Smooth muscle cell (in vitro differentiated cells): ENCODE measurements around the gene JAKMIP3. TPM values are rescaled to one million over a fixed set of nuclear protein-coding genes. Genes with fewer than 3 reads are reported as not detected.

Experiments used
- DNase-seq: peaks from one replicate; lab custom pipeline; 2025; ENCODE audit not compliant: unreplicated experiment; lab: John Stamatoyannopoulos, UW
- H2AFZ ChIP-seq: fragments of 200-600 bp; sonication (generic); 2 replicates; pipeline ENCODE4 v1.6.0; 2016; ENCODE audit warnings: antibody characterized with exemption, low read depth, mild to moderate bottlenecking
- H3F3A ChIP-seq: fragments of 200-600 bp; sonication (generic); 2 replicates; pipeline ENCODE4 v1.6.0; 2017; ENCODE audit warnings: antibody characterized with exemption, low read depth
- H3K27ac ChIP-seq: fragments of 200-600 bp; sonication (generic); 2 replicates; pipeline ENCODE4 v1.5.1; 2016; ENCODE audit warnings: low read depth, mild to moderate bottlenecking
- H3K27me3 ChIP-seq: fragments of 200-600 bp; sonication (generic); 2 replicates; pipeline ENCODE4 v1.6.1; 2016; ENCODE audit warnings: low read depth, mild to moderate bottlenecking
- H3K36me3 ChIP-seq: fragments of 200-600 bp; sonication (generic); 2 replicates; pipeline ENCODE4 v1.5.1; 2016; ENCODE audit warnings: low read depth
- H3K4me1 ChIP-seq: fragments of 200-600 bp; sonication (generic); 2 replicates; pipeline ENCODE4 v1.5.1; 2016; ENCODE audit warnings: low read depth
- H3K4me2 ChIP-seq: fragments of 200-600 bp; sonication (generic); 2 replicates; pipeline ENCODE4 v1.6.0; 2016; ENCODE audit warnings: mild to moderate bottlenecking
- H3K4me3 ChIP-seq: fragments of 200-600 bp; sonication (generic); 2 replicates; pipeline ENCODE4 v1.5.1; 2016; ENCODE audit warnings: mild to moderate bottlenecking
- H3K79me2 ChIP-seq: fragments of 200-600 bp; sonication (generic); 2 replicates; pipeline ENCODE4 v1.6.0; 2016; ENCODE audit warnings: low read depth, mild to moderate bottlenecking
- H3K9ac ChIP-seq: fragments of 200-600 bp; sonication (generic); 2 replicates; pipeline ENCODE4 v1.6.0; 2016; ENCODE audit warnings: low read depth
- H3K9me3 ChIP-seq: fragments of 200-600 bp; sonication (generic); replicated peaks from 2 replicates; pipeline ENCODE4 v1.5.1; 2016; ENCODE audit warnings: low read depth
- H4K20me1 ChIP-seq: fragments of 200-600 bp; sonication (generic); 2 replicates; pipeline ENCODE4 v1.6.0; 2016; ENCODE audit warnings: low read depth
- WGBS: methylation state at CpG from one replicate; pipeline ENCODE4 v1.1.7; 2016; ENCODE audit warnings: low lambda C conversion rate; 5-methylcytosine and 5-hydroxymethylcytosine counted together
- polyA plus RNA-seq: library from polyadenylated mRNA; unstranded; fragments of >200 nt; fragmentation: Nextera tagmentation; extraction: Ambion mirVana; gene quantifications from 2 replicates; pipeline ENCODE4 v1.2.1, GENCODE V29; 2016
- total RNA-seq: library from RNA; depleted of rRNA; stranded (reverse); fragments of >200 nt; gene quantifications from 2 replicates; pipeline ENCODE4 v1.2.3, GENCODE V29; 2014
- TF ChIP-seq, protein P1 (sequence below): fragments of 200-600 bp; sonication (generic); IDR thresholded peaks from 2 replicates; pipeline ENCODE4 v1.5.1; 2017; ENCODE audit warnings: borderline replicate concordance, mild to moderate bottlenecking, antibody characterized with exemption; ENCODE audit not compliant: insufficient read depth, poor library complexity, severe bottlenecking

The JAKMIP3 gene
- total and polyA plus RNA-seq, 2 experiments from 2014 or later = 0.09 TPM; not detected in 1

DNA sequence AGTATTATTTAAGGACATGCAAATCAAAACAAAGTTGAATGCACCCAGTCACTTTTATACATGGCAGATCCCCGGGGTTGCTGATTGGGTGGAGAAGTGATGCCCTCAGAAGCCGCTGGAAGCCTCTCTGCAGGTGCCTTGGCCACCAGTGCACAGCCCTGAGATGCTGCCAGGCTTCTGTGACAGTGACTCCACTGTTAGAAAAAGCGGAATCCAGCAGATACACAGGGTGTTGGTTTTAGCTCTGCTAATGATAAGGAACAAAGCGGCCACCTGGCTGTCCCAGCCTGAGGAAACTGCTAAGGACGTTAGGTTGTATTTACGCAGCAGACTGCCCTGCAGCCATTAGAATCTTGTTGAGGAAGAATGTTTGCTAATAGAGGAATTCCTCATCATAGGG is 47.5 kb downstream of the JAKMIP3 start:
- H3K27ac ChIP-seq = no peak overlapping the region
- no peak for DNase-seq
- no peaks in the 10 kb centered on the region for H3K79me2 ChIP-seq
- TF ChIP-seq, protein P1, sequence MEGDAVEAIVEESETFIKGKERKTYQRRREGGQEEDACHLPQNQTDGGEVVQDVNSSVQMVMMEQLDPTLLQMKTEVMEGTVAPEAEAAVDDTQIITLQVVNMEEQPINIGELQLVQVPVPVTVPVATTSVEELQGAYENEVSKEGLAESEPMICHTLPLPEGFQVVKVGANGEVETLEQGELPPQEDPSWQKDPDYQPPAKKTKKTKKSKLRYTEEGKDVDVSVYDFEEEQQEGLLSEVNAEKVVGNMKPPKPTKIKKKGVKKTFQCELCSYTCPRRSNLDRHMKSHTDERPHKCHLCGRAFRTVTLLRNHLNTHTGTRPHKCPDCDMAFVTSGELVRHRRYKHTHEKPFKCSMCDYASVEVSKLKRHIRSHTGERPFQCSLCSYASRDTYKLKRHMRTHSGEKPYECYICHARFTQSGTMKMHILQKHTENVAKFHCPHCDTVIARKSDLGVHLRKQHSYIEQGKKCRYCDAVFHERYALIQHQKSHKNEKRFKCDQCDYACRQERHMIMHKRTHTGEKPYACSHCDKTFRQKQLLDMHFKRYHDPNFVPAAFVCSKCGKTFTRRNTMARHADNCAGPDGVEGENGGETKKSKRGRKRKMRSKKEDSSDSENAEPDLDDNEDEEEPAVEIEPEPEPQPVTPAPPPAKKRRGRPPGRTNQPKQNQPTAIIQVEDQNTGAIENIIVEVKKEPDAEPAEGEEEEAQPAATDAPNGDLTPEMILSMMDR = no peak
- H3F3A ChIP-seq = no peaks in the 10 kb centered on the region
- peaks cover 7% of the 10 kb centered on the region for H3K27me3 ChIP-seq
- no peak overlapping the region for H3K9ac ChIP-seq
- WGBS = 65% methylated on average over 6 of the region's 6 CpGs
- H2AFZ ChIP-seq = no peak overlapping the region
- no peaks in the 10 kb centered on the region for H3K36me3 ChIP-seq
- no peaks in the 10 kb centered on the region for H3K9me3 ChIP-seq
- H3K4me3 ChIP-seq = no peak overlapping the region
- no peak overlapping the region for H3K4me2 ChIP-seq
- no peaks in the 10 kb centered on the region for H3K4me1 ChIP-seq
- no peaks in the 10 kb centered on the region for H4K20me1 ChIP-seq

DNA sequence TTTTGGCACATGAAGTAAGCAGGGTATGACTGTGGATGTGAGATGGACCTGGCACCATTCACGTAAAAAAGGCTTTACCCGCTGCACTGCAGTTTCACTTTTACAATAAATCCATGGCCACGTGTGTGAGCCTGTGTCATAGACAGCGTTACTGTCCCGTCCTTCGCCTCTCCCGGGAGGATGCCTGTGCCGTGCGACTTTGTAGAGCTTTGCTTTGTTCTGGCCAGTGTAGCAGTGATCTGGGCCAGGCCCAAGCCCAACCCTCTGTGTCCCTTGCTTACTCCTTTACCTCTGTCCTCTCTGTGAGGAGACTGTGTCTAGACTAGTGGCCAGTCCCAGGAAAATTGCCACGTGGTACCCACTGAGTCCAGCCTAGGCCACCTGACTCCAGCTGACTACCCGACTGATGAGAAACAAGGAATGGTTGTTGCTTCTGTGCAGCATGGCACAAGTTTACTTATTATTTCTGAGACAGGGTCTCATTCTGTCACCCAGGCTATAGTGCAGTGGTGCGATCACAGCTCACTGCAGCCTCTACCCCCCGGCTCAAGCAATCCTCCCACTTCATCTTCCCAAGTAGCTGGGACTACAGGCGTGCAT is 48.1 kb downstream of the JAKMIP3 start:
- H4K20me1 ChIP-seq = no peaks in the 10 kb centered on the region
- H3K4me1 ChIP-seq = no peaks in the 10 kb centered on the region
- no peak for DNase-seq
- no peak overlapping the region for H3K4me2 ChIP-seq
- no peak overlapping the region for H3K4me3 ChIP-seq
- TF ChIP-seq, protein P1 = no peak
- H3F3A ChIP-seq = no peaks in the 10 kb centered on the region
- H3K9ac ChIP-seq = no peak overlapping the region
- H2AFZ ChIP-seq = no peak overlapping the region
- WGBS = 88% methylated on average over 14 of the region's 14 CpGs
- H3K36me3 ChIP-seq = no peaks in the 10 kb centered on the region
- peaks cover 7% of the 10 kb centered on the region for H3K27me3 ChIP-seq
- no peaks in the 10 kb centered on the region for H3K79me2 ChIP-seq
- no peaks in the 10 kb centered on the region for H3K9me3 ChIP-seq
- H3K27ac ChIP-seq = no peak overlapping the region

DNA sequence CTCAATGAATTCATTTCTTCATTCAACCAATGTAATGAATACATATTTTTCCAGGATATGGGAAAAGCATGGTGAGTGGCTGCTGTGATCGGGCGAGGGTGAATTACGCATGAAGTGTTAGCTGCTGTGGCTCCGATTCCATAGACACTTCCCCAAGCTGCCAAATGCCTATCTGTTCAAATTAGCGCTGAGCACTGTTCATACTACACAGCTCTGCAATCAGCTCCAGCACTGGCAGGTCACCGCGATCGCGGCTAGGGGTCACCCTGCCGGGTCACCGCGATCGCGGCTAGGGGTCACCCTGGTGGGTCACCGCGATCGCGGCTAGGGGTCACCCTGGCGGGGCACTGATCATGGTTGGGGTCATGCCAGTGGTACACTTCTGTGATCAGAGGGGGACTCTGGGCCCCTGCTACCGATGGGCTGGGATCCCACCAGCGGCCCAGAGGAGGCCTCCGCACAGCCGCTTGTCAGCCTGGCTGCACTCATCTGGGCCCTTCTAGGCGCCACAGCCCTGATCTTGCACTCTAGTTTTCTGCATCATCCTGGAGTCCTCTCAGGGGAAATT is 49.3 kb downstream of the JAKMIP3 start:
- H3F3A ChIP-seq = no peaks in the 10 kb centered on the region
- no peaks in the 10 kb centered on the region for H3K9me3 ChIP-seq
- no peaks in the 10 kb centered on the region for H3K36me3 ChIP-seq
- TF ChIP-seq, protein P1 = no peak
- no peak overlapping the region for H3K9ac ChIP-seq
- peaks cover 7% of the 10 kb centered on the region for H3K27me3 ChIP-seq
- DNase-seq = no peak
- H3K4me3 ChIP-seq = no peak overlapping the region
- no peaks in the 10 kb centered on the region for H3K4me1 ChIP-seq
- H3K79me2 ChIP-seq = no peaks in the 10 kb centered on the region
- 95% methylated on average over 24 of the region's 24 CpGs for WGBS
- no peak overlapping the region for H3K27ac ChIP-seq
- H4K20me1 ChIP-seq = no peaks in the 10 kb centered on the region
- no peak overlapping the region for H3K4me2 ChIP-seq
- no peak overlapping the region for H2AFZ ChIP-seq

Other genes starting within 250 kb of the JAKMIP3 start
- gene PPP2R2D, start 164.9 kb upstream of the JAKMIP3 start, total RNA-seq = 25.1 and 27.1 TPM in 2 replicates
- 22.2 and 22.5 TPM in 2 replicates for gene PPP2R2D, start 164.9 kb upstream of the JAKMIP3 start, polyA plus RNA-seq
- 290 and 292 TPM in 2 replicates for gene BNIP3, start 84.0 kb upstream of the JAKMIP3 start, total RNA-seq
- 213 and 244 TPM in 2 replicates for gene BNIP3, start 84.0 kb upstream of the JAKMIP3 start, polyA plus RNA-seq
- 7.4 and 7.6 TPM in 2 replicates for gene DPYSL4, start 121.0 kb downstream of the JAKMIP3 start, total RNA-seq
- gene DPYSL4, start 121.0 kb downstream of the JAKMIP3 start, polyA plus RNA-seq = 6.0 and 8.2 TPM in 2 replicates
- gene STK32C, start 242.0 kb downstream of the JAKMIP3 start, total RNA-seq = 1.4 and 2.3 TPM in 2 replicates
- gene STK32C, start 242.0 kb downstream of the JAKMIP3 start, polyA plus RNA-seq = 9.2 and 13.2 TPM in 2 replicates